ENCODE data around the gene FLOT2.
"Not testable (repeated sequence)": the region's sequence is repeated elsewhere in the genome, so short reads cannot be mapped to it uniquely, and the experiment has no call there.

FLOT2 gene

GRCh38 chr17:28873839-28874238 is 23.7 kb downstream of the FLOT2 start:
- DNase-seq (ENCODE audit: low spot score): no peak

- DNase-seq (ENCODE audit: low spot score): no peak
These were observed 26.4 kb downstream of the FLOT2 start for GRCh38 chr17:28871056-28871579.

GRCh38 chr17:28867276-28867675 is 30.3 kb downstream of the FLOT2 start:
- DNase-seq (ENCODE audit: low spot score): no peak

GRCh38 chr17:28865946-28866752 is 31.4 kb downstream of the FLOT2 start:
- DNase-seq (ENCODE audit: low spot score): no peak

DNA sequence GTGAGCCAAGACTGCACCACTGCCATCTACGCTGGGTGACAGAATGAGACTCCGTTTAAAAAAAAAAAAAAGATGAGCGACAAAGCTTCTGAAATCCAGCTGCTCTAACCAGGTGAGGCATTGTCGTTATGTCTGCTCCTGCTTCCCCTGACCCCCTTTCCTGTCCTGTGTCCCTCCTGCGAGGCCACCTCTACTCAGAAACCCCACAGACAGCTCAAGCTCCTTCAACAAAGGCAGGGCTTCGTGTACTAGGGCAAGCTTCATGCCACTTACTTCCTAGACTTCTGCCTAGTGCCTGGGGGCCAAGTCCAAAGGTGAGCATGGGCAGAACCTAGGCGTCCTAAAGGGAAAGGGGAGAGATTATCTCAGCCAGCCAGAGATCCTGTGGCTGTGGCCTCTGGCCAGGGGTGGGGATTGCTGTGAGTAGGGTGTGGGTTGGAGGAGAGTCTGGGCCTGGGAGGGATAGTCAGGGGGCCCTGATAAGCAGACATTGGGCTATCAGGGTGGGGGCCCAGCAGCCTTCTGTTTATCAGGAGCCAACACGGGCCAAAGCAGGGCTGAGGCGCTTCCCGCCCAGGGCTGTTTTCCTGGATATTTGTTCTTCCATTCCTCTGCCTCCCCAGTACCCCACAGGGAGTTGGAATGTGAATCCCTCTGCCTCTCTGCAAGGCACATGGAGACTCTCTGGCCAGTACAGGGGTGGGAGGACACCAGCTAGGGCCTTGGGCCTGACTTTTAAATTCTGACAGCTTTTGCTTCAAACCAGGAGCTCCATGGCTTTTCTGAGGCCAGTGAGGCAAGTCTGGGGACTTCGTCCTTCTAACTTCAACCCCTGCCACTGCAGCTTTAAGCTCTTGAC is 32.3 kb downstream of the FLOT2 start:
- peak; percentile 53 for DNase-seq (ENCODE audit: low spot score)

GRCh38 chr17:28863953-28864352 is 33.6 kb downstream of the FLOT2 start:
- DNase-seq (ENCODE audit: low spot score): no peak

- no peak for DNase-seq (ENCODE audit: low spot score)
These were observed 35.0 kb downstream of the FLOT2 start for GRCh38 chr17:28862561-28862960.

- no peak for DNase-seq (ENCODE audit: low spot score)
These were observed 35.9 kb downstream of the FLOT2 start for GRCh38 chr17:28861393-28862203.

DNA sequence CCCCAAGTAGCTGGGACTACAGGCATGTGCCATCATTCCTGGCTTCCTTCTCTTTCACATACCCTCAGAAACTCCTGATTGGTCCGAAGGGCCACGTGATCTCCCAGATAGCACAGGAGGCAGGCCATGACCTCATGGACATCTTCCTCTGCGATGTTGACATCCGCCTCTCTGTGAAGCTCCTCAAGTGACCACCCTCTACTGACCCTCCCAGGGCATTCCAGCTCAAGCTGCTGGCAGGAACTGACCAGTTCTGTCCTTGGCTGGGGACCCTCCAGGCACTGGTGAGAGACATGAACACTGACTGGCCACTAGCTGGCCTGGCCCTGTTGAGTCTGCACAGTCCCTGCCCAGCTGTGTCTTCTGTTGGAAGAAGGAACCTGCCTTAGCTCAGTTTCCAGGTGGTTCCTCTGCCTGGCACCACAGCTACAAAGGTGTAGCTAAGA is 37.1 kb downstream of the FLOT2 start:
- DNase-seq (ENCODE audit: low spot score): no peak

- no peak for DNase-seq (ENCODE audit: low spot score)
These were observed 38.7 kb downstream of the FLOT2 start for GRCh38 chr17:28858801-28859355.

GRCh38 chr17:28857905-28858800 is 39.4 kb downstream of the FLOT2 start:
- DNase-seq (ENCODE audit: low spot score): no peak

- no peak for DNase-seq (ENCODE audit: low spot score)
These were observed 41.4 kb downstream of the FLOT2 start for GRCh38 chr17:28856028-28856574.

DNA sequence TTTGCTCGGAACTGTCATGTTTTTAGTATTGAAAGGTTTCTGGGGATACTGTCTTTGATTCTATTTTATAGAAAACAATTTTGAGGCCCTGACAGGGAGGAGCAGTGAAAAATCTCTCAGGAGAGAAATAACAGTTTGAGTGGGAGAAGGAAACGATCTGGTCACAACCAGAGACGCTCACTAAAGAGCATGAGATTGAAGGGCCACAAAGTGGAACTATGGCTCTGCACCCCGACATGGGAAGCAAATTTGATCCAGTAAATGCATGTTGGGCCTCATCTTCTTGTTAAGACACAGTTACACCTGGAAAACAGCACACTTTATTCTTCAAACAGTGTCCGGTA is 42.2 kb downstream of the FLOT2 start:
- no peak for DNase-seq (ENCODE audit: low spot score)

DNA sequence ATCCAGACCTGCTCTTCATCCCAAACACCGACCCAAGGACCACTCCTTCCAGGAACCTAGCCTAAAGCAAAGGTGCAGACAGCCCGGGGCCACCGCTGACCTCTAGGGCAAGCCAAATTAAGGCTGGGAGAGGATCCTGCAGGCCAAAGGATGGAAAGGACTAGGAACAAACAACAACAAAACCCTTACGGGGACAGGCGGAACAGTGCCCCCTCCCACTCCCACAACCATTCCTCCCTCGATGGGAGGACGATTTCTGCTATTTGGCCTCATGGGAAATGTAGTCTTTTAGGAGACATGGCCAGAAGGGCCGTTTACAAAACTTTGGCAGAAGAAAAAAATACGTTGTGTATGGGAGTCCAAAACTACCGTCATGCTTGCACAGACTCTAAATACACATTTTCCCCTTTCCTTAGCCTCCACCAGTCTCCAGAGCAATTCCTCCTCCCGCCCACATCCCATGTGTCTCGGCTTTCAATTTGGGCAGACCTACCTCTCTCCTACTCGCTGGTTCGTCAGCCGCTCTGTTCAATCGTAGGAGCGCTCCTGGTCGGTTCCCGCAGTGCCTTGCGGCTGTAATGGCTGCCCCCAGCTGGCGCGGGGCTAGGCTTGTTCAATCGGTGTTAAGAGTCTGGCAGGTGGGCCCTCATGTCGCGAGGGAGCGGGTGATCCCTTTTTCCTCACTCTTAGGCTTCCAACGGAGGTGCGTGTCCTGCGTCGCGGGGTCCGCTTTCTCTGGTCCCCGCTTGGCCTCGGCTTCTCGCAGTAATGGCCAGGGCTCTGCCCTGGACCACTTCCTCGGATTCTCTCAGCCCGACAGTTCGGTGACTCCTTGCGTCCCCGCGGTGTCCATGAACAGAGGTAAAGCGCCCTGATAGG is 42.8 kb downstream of the FLOT2 start, which contains the start of gene ERAL1:
ERAL1 (plus strand) TSS at position 560 of the 879 bp plus-strand sequence; CDS start at position 579, 19 bp downstream.
- peak; percentile 85 for DNase-seq (ENCODE audit: low spot score)

DNA sequence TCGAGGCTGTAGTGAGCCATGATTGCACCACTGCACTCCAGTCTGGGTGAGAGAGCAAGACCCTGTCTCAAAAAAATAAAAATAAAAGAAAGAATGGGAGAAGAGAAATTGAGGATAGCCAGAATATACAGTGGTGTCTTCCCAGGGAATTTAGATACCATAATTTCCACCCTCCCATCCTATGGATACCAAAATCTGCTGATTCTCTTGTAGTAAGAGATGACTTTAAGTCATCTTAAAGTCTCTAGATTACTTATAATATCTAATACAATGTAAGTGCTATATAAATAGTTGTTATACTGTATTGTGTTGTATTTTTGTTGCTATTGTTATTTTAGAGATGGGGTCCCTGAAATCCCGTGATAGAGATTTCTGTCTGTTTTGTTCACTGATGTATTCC is 44.2 kb downstream of the FLOT2 start:
- no peak for DNase-seq (ENCODE audit: low spot score)

- DNase-seq (ENCODE audit: low spot score): no peak
These were observed 48.3 kb downstream of the FLOT2 start for GRCh38 chr17:28849281-28849680.

- DNase-seq (ENCODE audit: low spot score): peak; percentile 65
These were observed 48.9 kb downstream of the FLOT2 start for GRCh38 chr17:28848667-28849066.

DNA sequence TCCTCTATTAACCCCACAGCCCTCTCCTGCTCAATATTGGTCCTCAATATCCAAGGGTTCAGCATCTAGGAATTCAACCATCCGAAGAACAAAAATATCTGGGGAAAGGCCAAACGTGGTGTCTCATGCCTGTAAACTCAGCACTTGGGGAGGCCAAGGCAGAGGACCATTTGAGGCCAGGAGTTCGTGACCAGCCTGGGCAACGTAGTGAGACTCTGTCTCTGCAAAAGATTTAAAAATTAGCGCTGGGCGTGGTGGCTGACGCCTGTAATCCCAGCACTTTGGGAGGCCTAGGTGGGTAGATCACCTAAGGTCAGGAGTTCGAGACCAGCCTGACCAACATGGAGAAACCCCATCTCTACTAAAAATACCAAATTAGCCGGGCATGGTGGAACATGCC is 50.8 kb downstream of the FLOT2 start:
- not testable (repeated sequence) for DNase-seq (ENCODE audit: low spot score)

DNA sequence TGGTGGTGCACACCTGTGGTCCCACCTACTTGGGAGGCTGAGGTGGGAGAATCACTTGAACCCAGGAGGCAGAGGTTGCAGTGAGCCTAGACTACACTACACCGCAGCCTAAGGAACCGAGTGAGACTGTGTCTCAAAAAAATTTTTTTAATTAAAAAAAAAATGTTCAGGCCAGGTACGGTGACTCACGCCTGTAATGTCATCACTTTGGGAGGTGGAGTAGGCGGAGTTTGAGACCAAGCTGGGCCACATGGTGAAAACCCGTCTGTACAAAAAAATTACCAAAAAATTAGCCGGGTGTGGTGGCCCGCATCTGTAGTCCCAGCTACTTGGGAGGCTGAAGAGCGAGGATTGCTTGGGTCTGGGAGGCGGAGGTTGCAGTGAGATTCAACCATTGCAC is 51.3 kb downstream of the FLOT2 start:
- no peak for DNase-seq (ENCODE audit: low spot score)
